ENCODE results near the gene MIDN.

DNA sequence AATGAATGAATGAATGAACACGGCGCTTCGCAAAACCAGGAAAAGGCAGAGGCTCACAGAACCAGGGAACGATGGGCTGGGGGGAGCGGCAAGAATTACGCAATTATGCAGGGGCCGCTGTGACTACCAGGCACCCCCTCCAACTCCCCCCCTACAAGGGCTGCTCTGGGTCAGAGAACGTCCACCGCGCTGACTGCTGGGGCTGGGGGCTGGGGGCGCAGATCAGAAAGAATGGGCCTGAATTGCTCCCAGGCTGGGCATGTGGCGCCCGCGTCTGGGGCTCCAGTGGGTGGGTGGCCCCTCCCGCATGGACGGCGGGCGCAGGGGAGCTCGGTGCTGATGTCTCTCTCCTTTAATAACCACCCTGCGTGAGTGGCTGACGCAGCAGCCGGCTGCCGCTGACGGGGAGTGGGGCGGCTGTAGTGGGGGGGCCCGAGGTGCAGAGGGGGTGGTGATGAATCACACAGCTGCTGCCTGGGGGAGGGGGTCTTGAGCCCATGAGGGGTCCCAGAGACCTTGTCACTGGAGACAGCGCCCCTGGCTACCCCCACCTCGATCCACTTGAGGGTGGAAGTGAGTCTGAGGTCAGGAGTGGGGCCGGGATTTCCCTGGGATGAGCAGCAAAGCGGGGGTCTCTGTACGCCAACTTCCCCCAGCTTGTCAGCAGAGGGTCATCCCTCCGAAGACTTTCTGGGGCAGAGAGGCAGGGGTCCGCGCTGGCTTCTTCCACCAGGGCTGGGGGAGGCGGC, 19.3 kb downstream of the MIDN start:
- TF ChIP-seq CTCF (conservative IDR thresholded peaks at IDR 0.05; ENCODE audit: low read depth, low read length) (no peak), POLR2A (IDR thresholded peaks at IDR 0.05; ENCODE audit: low read depth, low read length) (no peak), BHLHE40 (IDR thresholded peaks at IDR 0.05; ENCODE audit: low read depth, low read length) (0 out of 2 replicates have a peak, but pooled peaks have one; percentile 14), RFX5 (IDR thresholded peaks at IDR 0.05; ENCODE audit: low read depth, low read length) (no peak), MAFK (IDR thresholded peaks at IDR 0.05; ENCODE audit: low read depth, low read length) (no peak; the same call in 1 of the 2 replicates), USF2 (IDR thresholded peaks at IDR 0.05; ENCODE audit: low read depth, low read length) (no peak), RAD21 (IDR thresholded peaks at IDR 0.05; ENCODE audit: low read length) (no peak), MXI1 (IDR thresholded peaks at IDR 0.05; ENCODE audit: borderline replicate concordance, low read depth, low read length) (no peak), NFE2L2 (IDR thresholded peaks at IDR 0.05; ENCODE audit: low read depth, low read length) (no peak), FOS (IDR thresholded peaks at IDR 0.05; ENCODE audit: low read depth, low read length) (peak; percentile 41), RCOR1 (IDR thresholded peaks at IDR 0.05; ENCODE audit: insufficient replicate concordance, low read length) (no peak), MAZ (IDR thresholded peaks at IDR 0.05; ENCODE audit: borderline replicate concordance, low read depth, low read length) (peak; percentile 66; the same call in 1 of the 2 replicates), SMC3 (IDR thresholded peaks at IDR 0.05; ENCODE audit: low read depth, low read length) (no peak)
- TF ChIP-seq, protein P1, sequence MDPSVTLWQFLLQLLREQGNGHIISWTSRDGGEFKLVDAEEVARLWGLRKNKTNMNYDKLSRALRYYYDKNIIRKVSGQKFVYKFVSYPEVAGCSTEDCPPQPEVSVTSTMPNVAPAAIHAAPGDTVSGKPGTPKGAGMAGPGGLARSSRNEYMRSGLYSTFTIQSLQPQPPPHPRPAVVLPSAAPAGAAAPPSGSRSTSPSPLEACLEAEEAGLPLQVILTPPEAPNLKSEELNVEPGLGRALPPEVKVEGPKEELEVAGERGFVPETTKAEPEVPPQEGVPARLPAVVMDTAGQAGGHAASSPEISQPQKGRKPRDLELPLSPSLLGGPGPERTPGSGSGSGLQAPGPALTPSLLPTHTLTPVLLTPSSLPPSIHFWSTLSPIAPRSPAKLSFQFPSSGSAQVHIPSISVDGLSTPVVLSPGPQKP (IDR thresholded peaks at IDR 0.05; ENCODE audit: borderline replicate concordance, low read depth, low read length) = no peak
